Myocyte (in vitro differentiated cells): ENCODE results near the gene IFT25. TPM values are rescaled to one million over a fixed set of nuclear protein-coding genes. Genes with fewer than 3 reads are reported as not detected.
A peak's percentile ranks its signal among the peaks of the same experiment; 100 is the strongest.
"Not testable (repeated sequence)": the region's sequence is repeated elsewhere in the genome, so short reads cannot be mapped to it uniquely, and the experiment has no call there.

ENCODE experiments used
- DNase-seq: peaks from one replicate; pipeline ENCODE4 v3.0.0-alpha.2; 2012; ENCODE audit warnings: low read depth
- polyA plus RNA-seq: library from polyadenylated mRNA; unstranded; fragments of >200 nt; gene quantifications from one replicate; pipeline ENCODE4 v1.2.1, GENCODE V29; 2012; ENCODE audit warnings: missing spikeins
- total RNA-seq: library from RNA; depleted of rRNA; stranded (reverse); fragments of >200 nt; gene quantifications from 2 replicates; pipeline ENCODE4 v1.2.3, GENCODE V29; 2014

The IFT25 gene
- total RNA-seq = 9.9 and 14.4 TPM in 2 replicates
- 19.9 TPM for polyA plus RNA-seq

GRCh38 chr1:53945433-53946251 lies at the start of gene IFT25:
TSS of gene IFT25 (minus strand) at chr1:53945699. CDS start at chr1:53940082, 5,617 bp downstream.
- DNase-seq = peak; percentile 96

DNA sequence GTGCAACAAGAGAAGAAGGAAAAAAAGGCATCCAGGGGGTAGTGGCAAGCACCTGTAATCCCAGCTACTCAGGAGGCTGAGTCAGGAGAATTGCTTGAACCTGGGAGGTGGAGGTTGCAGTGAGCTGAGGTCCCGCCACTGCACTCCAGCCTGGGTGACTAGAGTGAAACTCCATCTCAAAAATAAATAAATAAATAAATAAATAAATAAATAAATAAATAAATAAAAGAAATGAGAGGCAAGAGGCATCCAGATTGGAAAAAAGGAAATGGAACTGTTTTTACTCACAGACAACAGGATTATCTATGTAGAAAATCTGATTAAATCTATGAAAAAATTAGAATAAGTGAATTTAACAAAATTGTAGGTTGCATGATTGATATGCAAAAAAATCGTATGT lies 49.0 kb upstream of the IFT25 start:
- DNase-seq = not testable (repeated sequence)

DNA sequence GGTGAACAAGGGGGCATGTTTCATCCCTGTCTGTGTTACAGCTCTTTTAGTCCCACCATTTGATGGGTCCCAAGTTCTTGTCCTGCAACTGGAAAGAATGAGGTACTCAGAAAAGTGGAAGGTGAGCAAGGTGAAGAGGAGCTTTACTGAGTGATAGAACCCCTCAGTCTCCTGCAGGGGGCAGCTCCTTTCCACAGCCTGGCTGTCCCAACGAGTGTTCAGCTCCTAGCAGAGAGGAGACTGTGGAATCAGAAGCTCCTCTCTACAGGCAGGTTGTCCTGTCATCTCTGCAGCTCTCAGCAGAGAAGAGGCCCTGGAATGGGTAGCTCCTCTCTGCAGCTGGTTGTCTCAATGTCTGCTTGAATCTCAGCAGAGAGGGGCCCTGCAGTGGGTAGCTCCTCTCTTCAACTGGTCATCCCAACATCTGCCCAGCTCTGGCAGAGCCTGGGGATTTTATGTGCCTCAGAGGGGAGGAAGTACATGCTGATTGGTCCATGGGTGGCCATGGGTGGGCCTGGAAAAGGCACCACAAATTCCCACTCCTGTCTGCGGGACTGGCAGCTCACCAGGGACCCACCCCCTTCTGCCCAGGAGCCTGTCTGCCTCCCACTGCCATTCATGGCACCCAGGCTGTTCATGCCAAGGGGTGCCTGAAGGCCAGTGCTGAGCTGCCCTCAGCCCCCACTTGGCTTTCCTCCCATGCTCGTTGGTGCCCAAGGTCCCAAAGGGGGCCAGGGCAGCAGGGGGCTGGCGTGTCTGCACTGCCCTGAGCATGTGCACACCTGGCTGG lies 46.8 kb upstream of the IFT25 start:
- DNase-seq = no peak

DNA sequence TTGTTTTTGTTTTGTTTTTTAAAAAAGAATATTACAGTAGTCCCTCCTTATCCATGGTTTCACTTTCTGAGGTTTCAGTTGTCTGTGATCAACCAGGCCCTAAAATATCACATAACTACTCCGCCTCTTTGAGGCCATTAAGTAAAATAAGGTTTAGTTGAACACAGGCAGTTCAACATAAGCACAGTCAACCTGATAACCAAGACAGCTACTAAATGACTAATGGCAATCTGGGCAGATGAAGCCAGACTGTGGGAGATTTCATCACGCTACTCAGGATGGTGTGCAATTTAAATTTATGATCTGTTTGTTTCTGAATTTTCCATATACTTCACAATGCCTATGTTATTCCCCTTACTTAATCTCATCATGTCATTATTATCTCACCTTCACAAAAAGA lies 42.4 kb upstream of the IFT25 start:
- DNase-seq = no peak

GRCh38 chr1:53986458-53986857 lies 41.0 kb upstream of the IFT25 start:
- no peak for DNase-seq

DNA sequence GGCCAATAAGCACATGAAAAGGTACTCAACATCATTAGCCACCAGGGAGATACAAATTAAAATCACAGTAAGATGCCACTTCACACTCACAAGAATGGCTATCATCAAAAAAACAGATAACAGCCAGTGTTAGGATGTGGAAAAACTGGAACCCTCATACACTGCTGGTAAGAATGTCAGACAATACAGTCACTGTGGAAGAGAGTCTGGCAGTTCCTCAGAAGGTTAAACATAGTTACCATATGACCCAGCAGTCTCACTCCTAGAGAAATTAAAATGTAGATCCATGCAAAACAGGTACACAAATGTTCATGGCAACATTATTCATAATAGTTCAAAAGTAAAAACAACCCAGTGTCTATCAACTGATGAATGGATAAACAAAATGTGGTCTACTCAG lies 39.2 kb upstream of the IFT25 start:
- DNase-seq = no peak

- no peak for DNase-seq
Observed at GRCh38 chr1:53982763-53983104, 37.2 kb upstream of the IFT25 start.

DNA sequence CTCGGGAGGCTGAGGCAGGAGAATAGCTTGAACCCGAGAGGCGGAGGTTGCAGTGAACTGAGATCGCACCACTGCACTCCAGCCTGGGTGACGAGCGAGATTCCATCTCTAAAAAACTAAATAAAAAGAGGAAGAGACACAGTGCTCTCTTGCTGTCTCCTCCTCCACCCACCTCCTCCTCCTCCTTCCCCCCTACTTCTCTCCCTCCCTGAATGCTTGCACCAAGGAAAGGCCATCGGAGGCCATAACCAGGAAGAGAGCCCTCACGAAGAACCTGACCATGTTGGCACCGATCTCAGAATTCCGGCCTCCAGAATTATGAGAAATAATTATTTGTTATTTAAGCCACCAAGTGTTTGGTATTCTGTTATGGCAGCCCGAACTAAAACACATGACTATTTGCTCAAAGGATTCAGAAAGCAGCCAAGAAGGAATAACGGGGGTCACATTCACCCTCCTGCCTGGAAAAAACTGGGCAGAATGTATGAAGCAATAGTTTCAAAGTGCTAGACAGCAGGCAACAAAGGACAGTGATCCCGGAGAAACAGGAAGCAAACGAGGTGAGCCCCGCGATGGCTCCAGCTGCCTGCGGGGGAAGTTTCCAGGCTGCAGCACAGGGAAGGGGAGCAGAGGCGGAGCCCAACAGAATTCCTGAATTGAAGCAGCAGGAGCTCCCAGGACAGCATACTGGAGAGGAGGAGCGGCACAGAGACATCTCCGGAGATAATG lies 36.7 kb upstream of the IFT25 start:
- peak; percentile 14 for DNase-seq

GRCh38 chr1:53981220-53981619 lies 35.7 kb upstream of the IFT25 start:
- DNase-seq = no peak

- peak; percentile 32 for DNase-seq
Observed at GRCh38 chr1:53979712-53980450, 34.4 kb upstream of the IFT25 start.

- no peak for DNase-seq
Observed at GRCh38 chr1:53975861-53976260, 30.4 kb upstream of the IFT25 start.

- no peak for DNase-seq
Observed at GRCh38 chr1:53971718-53972117, 26.2 kb upstream of the IFT25 start.

DNA sequence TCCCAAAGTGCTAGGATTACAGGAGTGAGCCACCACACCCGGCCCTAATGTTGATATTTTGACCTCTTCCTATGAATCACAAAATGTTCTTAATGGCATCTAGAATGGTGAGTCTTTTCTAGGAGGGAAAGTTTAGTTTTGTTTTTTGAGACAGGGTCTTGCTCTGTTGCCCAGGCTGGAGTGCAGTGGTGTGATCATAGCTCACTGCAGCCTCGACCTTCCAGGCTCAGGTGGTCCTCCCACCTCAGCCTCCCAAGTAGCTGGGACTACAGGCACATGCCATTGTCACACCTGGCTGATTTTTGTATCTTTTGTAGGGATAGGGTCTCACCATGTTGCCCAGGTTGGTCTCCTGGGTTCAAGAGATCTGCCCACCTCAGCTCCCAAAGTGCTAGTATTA lies 23.8 kb upstream of the IFT25 start:
- DNase-seq = not testable (repeated sequence)

DNA sequence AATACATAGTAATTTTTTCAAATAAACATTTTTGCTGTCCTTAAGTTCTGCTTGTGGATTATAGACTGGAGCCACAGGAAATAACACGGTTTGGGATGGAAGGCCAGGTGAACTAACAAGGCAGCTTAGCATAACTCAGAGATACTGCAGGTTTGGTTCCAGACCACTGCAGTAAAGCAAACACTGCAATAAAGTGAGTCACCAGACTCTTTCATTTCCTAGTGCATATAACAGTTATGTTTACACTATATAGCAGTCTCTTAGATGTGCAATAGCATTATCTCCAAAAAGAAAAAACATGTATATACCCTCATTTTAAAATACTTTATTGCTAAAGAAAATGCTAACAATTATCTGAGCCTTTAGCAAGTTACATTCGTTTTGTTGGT lies 22.6 kb upstream of the IFT25 start:
- no peak for DNase-seq

GRCh38 chr1:53967409-53968124 lies 22.1 kb upstream of the IFT25 start:
- no peak for DNase-seq

DNA sequence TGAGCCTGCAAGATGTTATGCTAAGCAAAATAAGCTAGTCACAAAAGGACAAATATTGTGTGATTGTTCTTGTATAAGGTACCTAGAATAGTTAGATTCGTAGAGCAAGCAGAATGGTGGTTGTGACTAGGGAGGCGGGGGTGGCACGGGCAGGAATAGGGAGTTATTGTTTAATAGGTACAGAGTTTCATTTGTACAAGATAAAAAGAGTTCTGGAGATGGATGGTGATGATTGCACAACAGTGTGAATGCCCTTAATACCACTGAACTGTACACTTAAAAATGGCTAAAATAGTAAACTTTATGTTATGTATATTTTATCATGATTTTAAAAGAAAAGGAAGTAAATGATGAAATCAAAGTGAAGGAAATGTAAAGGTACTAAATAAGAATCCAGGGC lies 21.3 kb upstream of the IFT25 start:
- DNase-seq = no peak

GRCh38 chr1:53964109-53964508 lies 18.6 kb upstream of the IFT25 start:
- DNase-seq = no peak

DNA sequence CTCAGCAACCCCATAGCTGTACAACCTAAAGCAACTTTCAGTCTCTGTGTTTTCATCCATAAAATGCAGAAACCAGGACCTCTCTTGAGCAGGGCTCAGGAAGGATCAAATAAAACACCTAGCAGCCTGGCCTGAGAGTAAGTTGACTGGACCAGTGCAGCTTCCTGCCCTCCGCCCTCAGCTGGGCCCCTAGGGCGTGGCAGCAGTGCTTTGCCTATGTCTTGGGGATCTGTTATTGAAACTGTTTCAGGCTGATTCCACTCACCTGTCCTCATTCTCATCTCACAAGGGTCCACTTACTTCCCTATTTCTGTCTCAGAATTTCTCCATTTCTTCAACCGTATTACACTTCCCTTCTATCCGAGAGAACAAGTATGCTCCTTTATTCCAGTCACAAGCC lies 18.0 kb upstream of the IFT25 start:
- no peak for DNase-seq

- no peak for DNase-seq
Observed at GRCh38 chr1:53962395-53962794, 16.9 kb upstream of the IFT25 start.

DNA sequence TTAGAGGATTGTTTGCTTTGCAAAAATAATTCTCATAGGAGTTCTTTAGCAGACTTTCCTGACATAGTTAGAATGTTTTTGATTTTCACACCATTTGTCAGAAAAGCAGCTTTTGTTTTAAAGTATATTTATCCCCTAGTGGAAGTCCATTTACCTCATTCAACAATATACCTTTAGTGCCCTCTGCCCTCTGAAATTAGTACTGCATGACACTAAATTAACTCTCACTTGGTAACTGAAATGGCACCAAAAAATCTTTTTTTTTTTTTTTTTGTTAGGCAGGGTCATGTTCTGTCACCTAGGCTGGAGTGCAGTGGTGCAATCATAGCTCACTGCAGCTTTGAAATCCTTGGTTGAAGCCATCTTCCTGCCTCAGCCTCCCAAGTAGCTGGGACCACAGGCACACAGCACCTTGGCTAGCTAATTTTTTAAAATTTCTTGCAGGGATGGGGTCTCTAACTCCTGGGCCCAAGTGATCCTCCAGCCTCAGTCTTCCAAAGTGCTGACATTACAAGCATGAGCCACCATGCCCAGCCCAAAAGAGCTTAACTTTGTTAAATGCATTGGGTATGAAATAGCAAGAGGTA lies 14.3 kb upstream of the IFT25 start:
- DNase-seq = peak; percentile 28
